H1 (cell line): ENCODE results near the gene LRRC30. TPM values are rescaled to one million over a fixed set of nuclear protein-coding genes. Genes with fewer than 3 reads are reported as not detected.

Experiments used
- CTCF ChIA-PET: fragments of 300-600 bp; sonication (Branson Sonifier 250); formaldehyde crosslinking; loops from one replicate; lab custom pipeline; 2021; ENCODE audit not compliant: partially characterized antibody; lab: Charles Lee
- POLR2A ChIA-PET: fragments of 300-600 bp; sonication (Branson Sonifier 250); formaldehyde crosslinking; loops from one replicate; lab custom pipeline; 2021; ENCODE audit warnings: inconsistent platforms; ENCODE audit not compliant: partially characterized antibody; lab: Charles Lee
- DNase-seq, 2 experiments: peaks; one replicate each; pipeline versions ENCODE4 v3.0.0 to v3.0.0-alpha.2; 2010 to 2022; ENCODE audit warnings: low spot score in 2 of 2, low read depth in 1 of 2, mixed read lengths in 1 of 2
- FAIRE-seq: peaks from 2 replicates; lab custom pipeline; 2011; peaks lifted over from hg19 to GRCh38; lab: Jason Lieb, UNC
- H2AFZ ChIP-seq: 2 replicates; pipeline ENCODE4 v1.8.1; 2012; ENCODE audit warnings: low read length, inconsistent platforms
- H2AK5ac ChIP-seq: 2 replicates; pipeline ENCODE4 v1.6.1; 2013; ENCODE audit warnings: low read depth, low read length
- H2BK120ac ChIP-seq: replicated peaks from 2 replicates; pipeline ENCODE3; 2013; ENCODE audit warnings: low read depth, low read length, inconsistent platforms
- H2BK12ac ChIP-seq: 2 replicates; pipeline ENCODE4 v1.6.1; 2013; ENCODE audit warnings: low read depth, low read length
- H2BK15ac ChIP-seq: 2 replicates; pipeline ENCODE4 v1.6.1; 2013; ENCODE audit warnings: low read length
- H2BK20ac ChIP-seq: 2 replicates; pipeline ENCODE4 v1.6.1; 2013; ENCODE audit warnings: low read length
- H2BK5ac ChIP-seq: 2 replicates; pipeline ENCODE4 v1.6.1; 2013; ENCODE audit warnings: low read depth, low read length
- H3K14ac ChIP-seq: 2 replicates; pipeline ENCODE4 v1.6.1; 2013; ENCODE audit warnings: inconsistent platforms; ENCODE audit not compliant: insufficient read length
- H3K18ac ChIP-seq: 2 replicates; pipeline ENCODE4 v1.6.1; 2013; ENCODE audit warnings: low read length; ENCODE audit errors: extremely low read depth
- H3K23ac ChIP-seq: 2 replicates; pipeline ENCODE4 v1.6.1; 2013; ENCODE audit warnings: inconsistent platforms; ENCODE audit not compliant: insufficient read length
- H3K23me2 ChIP-seq: 2 replicates; pipeline ENCODE4 v1.6.1; 2013; ENCODE audit warnings: low read depth, low read length
- H3K27ac ChIP-seq: 2 replicates; pipeline ENCODE4 v1.6.1; 2011; ENCODE audit warnings: low read depth, low read length, inconsistent platforms
- H3K27me3 ChIP-seq, 4 experiments: replicated peaks in 1 of 4; 1 replicate in 1 of 4; 2 replicates in 3 of 4; pipeline versions ENCODE4 v1.6.1 to v1.8.1; 2011 to 2013; ENCODE audit warnings: low read length in 3 of 4, mild to moderate bottlenecking in 3 of 4, inconsistent platforms in 2 of 4, mixed read lengths in 2 of 4, moderate library complexity in 1 of 4; ENCODE audit not compliant: control insufficient read depth in 3 of 4, insufficient read depth in 3 of 4; ENCODE audit errors: extremely low read depth in 1 of 4
- H3K36me3 ChIP-seq, 4 experiments: 2 replicates each; pipeline versions ENCODE4 v1.6.1 to v1.8.1; 2011 to 2013; ENCODE audit warnings: mild to moderate bottlenecking in 4 of 4, low read length in 3 of 4, moderate library complexity in 2 of 4, control low read depth in 1 of 4, inconsistent platforms in 1 of 4; ENCODE audit not compliant: insufficient read depth in 4 of 4, control insufficient read depth in 2 of 4
- H3K4ac ChIP-seq: replicated peaks from 2 replicates; pipeline ENCODE3; 2013; ENCODE audit warnings: low read length, low read depth, mixed read lengths, inconsistent platforms; ENCODE audit not compliant: insufficient read length
- H3K4me1 ChIP-seq, 4 experiments: replicated peaks in 1 of 4; 1 replicate in 1 of 4; 2 replicates in 3 of 4; pipeline versions ENCODE4 v1.6.1 to v1.8.1; 2011 to 2013; ENCODE audit warnings: low read length in 3 of 4, inconsistent platforms in 2 of 4, mixed read lengths in 1 of 4; ENCODE audit not compliant: insufficient read depth in 4 of 4, control insufficient read depth in 3 of 4
- H3K4me2 ChIP-seq, 2 experiments: 2 replicates each; pipeline versions ENCODE4 v1.6.1 to v1.8.1; 2011 to 2013; ENCODE audit warnings: low read depth in 2 of 2, low read length in 2 of 2, control low read depth in 1 of 2, inconsistent platforms in 1 of 2, mild to moderate bottlenecking in 1 of 2; ENCODE audit not compliant: insufficient read depth in 1 of 2
- H3K4me3 ChIP-seq, 4 experiments: fragments of 200-600, 300-600 bp in 1 of 4; sonication (generic), shearing (Covaris generic), sonication (Bioruptor Twin) in 1 of 4; 2 replicates each; pipeline versions ENCODE4 v1.5.1 to v1.8.1; 2011 to 2016; ENCODE audit warnings: low read length in 4 of 4, low read depth in 3 of 4, control low read depth in 2 of 4, inconsistent platforms in 2 of 4, mild to moderate bottlenecking in 2 of 4, mixed read lengths in 1 of 4, moderate library complexity in 1 of 4; ENCODE audit not compliant: insufficient read depth in 2 of 4; ENCODE audit errors: extremely low read depth in 1 of 4
- H3K56ac ChIP-seq: replicated peaks from 2 replicates; pipeline ENCODE3; 2013; ENCODE audit warnings: low read depth, mild to moderate bottlenecking, mixed read lengths, low read length, inconsistent platforms; ENCODE audit not compliant: insufficient read length
- H3K79me1 ChIP-seq: 2 replicates; pipeline ENCODE4 v1.6.1; 2013; ENCODE audit warnings: low read depth, low read length, control low read depth
- H3K79me2 ChIP-seq, 2 experiments: 2 replicates each; pipeline versions ENCODE4 v1.6.1 to v1.8.1; 2012 to 2013; ENCODE audit warnings: low read length in 2 of 2, mild to moderate bottlenecking in 2 of 2, inconsistent platforms in 1 of 2; ENCODE audit not compliant: insufficient read depth in 2 of 2, control insufficient read depth in 1 of 2
- H3K9ac ChIP-seq, 4 experiments: replicated peaks in 1 of 4; 1 replicate in 1 of 4; 2 replicates in 3 of 4; pipeline versions ENCODE4 v1.6.1 to v1.8.1; 2011 to 2013; ENCODE audit warnings: low read depth in 3 of 4, low read length in 3 of 4, control low read depth in 2 of 4, mild to moderate bottlenecking in 2 of 4, moderate library complexity in 2 of 4, inconsistent platforms in 1 of 4; ENCODE audit errors: extremely low read depth in 1 of 4
- H3K9me3 ChIP-seq, 2 experiments: 2 replicates each; pipeline versions ENCODE4 v1.6.1 to v1.8.1; 2012 to 2013; ENCODE audit warnings: mild to moderate bottlenecking in 2 of 2, moderate library complexity in 2 of 2, control low read depth in 1 of 2, inconsistent platforms in 1 of 2, low read depth in 1 of 2, low read length in 1 of 2, mixed read lengths in 1 of 2; ENCODE audit not compliant: insufficient read depth in 2 of 2
- H4K20me1 ChIP-seq, 2 experiments: replicated peaks in 1 of 2; 2 replicates each; pipeline versions ENCODE3 to v1.8.1; 2011 to 2013; ENCODE audit warnings: inconsistent platforms in 2 of 2, low read length in 2 of 2, mild to moderate bottlenecking in 1 of 2; ENCODE audit not compliant: insufficient read depth in 2 of 2, control insufficient read depth in 1 of 2
- H4K5ac ChIP-seq: 2 replicates; pipeline ENCODE4 v1.6.1; 2013; ENCODE audit warnings: low read length, low read depth, mixed read lengths, inconsistent platforms; ENCODE audit not compliant: insufficient read length
- H4K8ac ChIP-seq: 2 replicates; pipeline ENCODE4 v1.8.0; 2013; ENCODE audit warnings: mild to moderate bottlenecking, moderate library complexity, low read length, inconsistent platforms; ENCODE audit not compliant: insufficient read depth; ENCODE audit errors: extremely low read depth
- H4K91ac ChIP-seq: replicated peaks from 2 replicates; pipeline ENCODE3; 2013; ENCODE audit warnings: low read length, mixed read lengths, inconsistent platforms; ENCODE audit not compliant: insufficient read length
- JUN ChIP-seq: IDR thresholded peaks from 2 replicates; pipeline ENCODE4 v1.6.1; 2011; ENCODE audit warnings: low read depth, mild to moderate bottlenecking, improper control_type of control experiment, low read length
- POLR2A ChIP-seq, 2 experiments: IDR thresholded peaks; 1 replicate in 1 of 2; 2 replicates in 1 of 2; pipeline ENCODE4 v1.6.1; 2011; ENCODE audit warnings: low read depth in 2 of 2, low read length in 2 of 2, mild to moderate bottlenecking in 2 of 2; ENCODE audit errors: control extremely low read depth in 1 of 2
- WGBS, 2 experiments: shearing (Covaris generic) in 1 of 2; methylation state at CpG; one replicate each; pipeline versions ENCODE4 v1.1.6 to v1.1.7; 2013 to 2015; ENCODE audit warnings: low lambda C conversion rate in 2 of 2, mixed read lengths in 2 of 2, inconsistent platforms in 1 of 2, low coverage in 1 of 2, missing lambda C conversion rate in 1 of 2; ENCODE audit not compliant: insufficient replicate concordance in 2 of 2, insufficient coverage in 1 of 2, insufficient read length in 1 of 2; ENCODE audit errors: extremely low coverage in 1 of 2, missing lambda C conversion rate in 1 of 2; 5-methylcytosine and 5-hydroxymethylcytosine counted together
- polyA plus RNA-seq, 7 experiments: library from polyadenylated mRNA; depleted of rRNA in 3 of 7; stranded (reverse) in 5 of 7; unstranded in 2 of 7; fragments of >200 nt in 5 of 7; fragments of 200-250 nt in 2 of 7; gene quantifications; 1 replicate in 5 of 7; 2 replicates in 1 of 7; 4 replicates in 1 of 7; pipeline versions ENCODE4 v1.2.1 to v1.2.3, GENCODE V29; 2011 to 2013; ENCODE audit warnings: missing spikeins in 2 of 7, mixed read lengths in 2 of 7
- total RNA-seq: library from RNA; stranded (reverse); fragmentation: NEBNext Ultra II Directional; extraction: Animal tissue kit (Norgen Biotek cat#: 25700); gene quantifications from 2 replicates; pipeline ENCODE4 v1.2.1, GENCODE V29; 2021

LRRC30 gene
- total and polyA plus RNA-seq, 2 of the 8 experiments (the other 6 are each of a cell fraction or from before 2014, with no cell fraction given), result not detected

DNA sequence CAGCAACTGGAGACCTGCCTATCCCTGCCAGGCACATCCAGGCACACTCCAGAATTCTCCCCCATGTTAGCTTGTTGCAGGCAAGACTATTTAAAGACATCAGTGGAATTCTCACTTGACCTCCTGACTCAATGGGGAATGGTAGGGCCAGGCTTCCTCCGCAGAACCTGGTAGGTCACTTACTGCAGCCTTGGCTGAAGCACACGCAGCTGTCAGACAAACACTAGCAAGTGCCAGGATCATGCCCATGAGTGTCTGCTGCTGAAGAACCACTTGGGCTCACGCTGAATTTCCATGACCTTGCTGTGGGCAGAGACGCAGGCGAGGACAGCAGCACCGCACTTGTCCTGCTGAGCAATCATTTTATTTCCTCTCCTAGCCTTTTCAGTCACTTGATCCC is 3.2 kb downstream of the LRRC30 start:
- no peaks in the 10 kb centered on the region for H3K36me3 ChIP-seq
- H2BK15ac ChIP-seq, result no peak overlapping the region
- H3K9ac ChIP-seq, result no peak overlapping the region
- H3K14ac ChIP-seq, result no peak overlapping the region
- TF ChIP-seq POLR2A (IDR thresholded peaks at IDR 0.05; ENCODE audit: control extremely low read depth in 1 of 2, low read depth in 2 of 2, low read length in 2 of 2), result no peak
- no peak for TF ChIP-seq JUN
- H4K8ac ChIP-seq, result no peak overlapping the region
- no peak overlapping the region for H3K4me2 ChIP-seq
- H3K79me1 ChIP-seq, result no peaks in the 10 kb centered on the region
- CTCF ChIA-PET, result no interaction called here
- no peaks in the 10 kb centered on the region for H3K27me3 ChIP-seq
- H2BK20ac ChIP-seq, result no peak overlapping the region
- H2AFZ ChIP-seq, result no peak overlapping the region
- H2BK12ac ChIP-seq, result no peak overlapping the region
- no peak overlapping the region for H3K4ac ChIP-seq
- 89% methylated on average over 6 of the region's 6 CpGs; no CpG with 5 or more reads in 1 of the 2 experiments for WGBS, 2 experiments
- H4K5ac ChIP-seq, result no peak overlapping the region
- H3K4me3 ChIP-seq, result no peak overlapping the region
- H3K23ac ChIP-seq, result no peak overlapping the region
- DNase-seq (no peak), FAIRE-seq (no peak)
- no peak overlapping the region for H3K27ac ChIP-seq
- H2AK5ac ChIP-seq, result no peak overlapping the region
- H3K23me2 ChIP-seq, result no peaks in the 10 kb centered on the region
- no peaks in the 10 kb centered on the region for H3K9me3 ChIP-seq
- POLR2A ChIA-PET, result no interaction called here
- H3K18ac ChIP-seq, result no peak overlapping the region
- H4K91ac ChIP-seq, result no peak overlapping the region
- no peak overlapping the region for H2BK120ac ChIP-seq
- no peaks in the 10 kb centered on the region for H4K20me1 ChIP-seq
- H3K4me1 ChIP-seq, result no peaks in the 10 kb centered on the region
- H2BK5ac ChIP-seq, result no peak overlapping the region
- no peak overlapping the region for H3K56ac ChIP-seq
- no peaks in the 10 kb centered on the region for H3K79me2 ChIP-seq
